ENCODE measurements around the gene CHD5.
"Not testable (repeated sequence)": the region's sequence is repeated elsewhere in the genome, so short reads cannot be mapped to it uniquely, and the experiment has no call there.

The CHD5 gene

GRCh38 chr1:6077919-6078318 lies 102.2 kb downstream of the CHD5 start:
- ATAC-seq = no peak
- no peak for TF ChIP-seq ZNF70 (CRISPR knock-in tag; IDR thresholded peaks at IDR 0.05)
- no peak for TF ChIP-seq PPARA (CRISPR knock-in tag; IDR thresholded peaks at IDR 0.05; ENCODE audit: borderline replicate concordance)
- no peak for TF ChIP-seq RARB (CRISPR knock-in tag; IDR thresholded peaks at IDR 0.05)
- no peak for TF ChIP-seq ARNTL (CRISPR knock-in tag; IDR thresholded peaks at IDR 0.05; ENCODE audit: borderline replicate concordance, low read depth)
- TF ChIP-seq POU6F1 (CRISPR knock-in tag; IDR thresholded peaks at IDR 0.05; ENCODE audit: borderline replicate concordance, low read depth) = no peak
- no peak for TF ChIP-seq ZNF8 (CRISPR knock-in tag; IDR thresholded peaks at IDR 0.05)
- no peak for TF ChIP-seq ZFP30 (CRISPR knock-in tag; IDR thresholded peaks at IDR 0.05)
- no peak for TF ChIP-seq CSDC2 (CRISPR knock-in tag; IDR thresholded peaks at IDR 0.05)
- no peak for TF ChIP-seq TSHZ2 (CRISPR knock-in tag; IDR thresholded peaks at IDR 0.05)
- TF ChIP-seq OSR1 (CRISPR knock-in tag; IDR thresholded peaks at IDR 0.05) = no peak

GRCh38 chr1:6077506-6077905 lies 102.6 kb downstream of the CHD5 start:
- ATAC-seq = no peak
- TF ChIP-seq, protein P1, sequence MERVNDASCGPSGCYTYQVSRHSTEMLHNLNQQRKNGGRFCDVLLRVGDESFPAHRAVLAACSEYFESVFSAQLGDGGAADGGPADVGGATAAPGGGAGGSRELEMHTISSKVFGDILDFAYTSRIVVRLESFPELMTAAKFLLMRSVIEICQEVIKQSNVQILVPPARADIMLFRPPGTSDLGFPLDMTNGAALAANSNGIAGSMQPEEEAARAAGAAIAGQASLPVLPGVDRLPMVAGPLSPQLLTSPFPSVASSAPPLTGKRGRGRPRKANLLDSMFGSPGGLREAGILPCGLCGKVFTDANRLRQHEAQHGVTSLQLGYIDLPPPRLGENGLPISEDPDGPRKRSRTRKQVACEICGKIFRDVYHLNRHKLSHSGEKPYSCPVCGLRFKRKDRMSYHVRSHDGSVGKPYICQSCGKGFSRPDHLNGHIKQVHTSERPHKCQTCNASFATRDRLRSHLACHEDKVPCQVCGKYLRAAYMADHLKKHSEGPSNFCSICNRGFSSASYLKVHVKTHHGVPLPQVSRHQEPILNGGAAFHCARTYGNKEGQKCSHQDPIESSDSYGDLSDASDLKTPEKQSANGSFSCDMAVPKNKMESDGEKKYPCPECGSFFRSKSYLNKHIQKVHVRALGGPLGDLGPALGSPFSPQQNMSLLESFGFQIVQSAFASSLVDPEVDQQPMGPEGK (CRISPR knock-in tag; IDR thresholded peaks at IDR 0.05; ENCODE audit: borderline replicate concordance) = no peak
- TF ChIP-seq TCF4 (CRISPR knock-in tag; IDR thresholded peaks at IDR 0.05; ENCODE audit: borderline replicate concordance) (no peak), POU6F1 (CRISPR knock-in tag; IDR thresholded peaks at IDR 0.05; ENCODE audit: borderline replicate concordance, low read depth) (no peak), ISL1 (CRISPR knock-in tag; IDR thresholded peaks at IDR 0.05) (no peak), ZNF8 (CRISPR knock-in tag; IDR thresholded peaks at IDR 0.05) (no peak), ZNF70 (CRISPR knock-in tag; IDR thresholded peaks at IDR 0.05) (no peak), OSR1 (CRISPR knock-in tag; IDR thresholded peaks at IDR 0.05) (no peak), RARB (CRISPR knock-in tag; IDR thresholded peaks at IDR 0.05) (no peak), BACH2 (CRISPR knock-in tag; IDR thresholded peaks at IDR 0.05; ENCODE audit: borderline replicate concordance) (no peak), ZFP30 (CRISPR knock-in tag; IDR thresholded peaks at IDR 0.05) (no peak), ESRRG (CRISPR knock-in tag; IDR thresholded peaks at IDR 0.05) (no peak), PPARA (CRISPR knock-in tag; IDR thresholded peaks at IDR 0.05; ENCODE audit: borderline replicate concordance) (no peak), ZFP3 (CRISPR knock-in tag; IDR thresholded peaks at IDR 0.05) (no peak), CSDC2 (CRISPR knock-in tag; IDR thresholded peaks at IDR 0.05) (no peak), ARNTL (CRISPR knock-in tag; IDR thresholded peaks at IDR 0.05; ENCODE audit: borderline replicate concordance, low read depth) (no peak), ZNF565 (CRISPR knock-in tag; conservative IDR thresholded peaks at IDR 0.05; ENCODE audit: low read depth) (no peak), CREB5 (CRISPR knock-in tag; IDR thresholded peaks at IDR 0.05; ENCODE audit: low read depth) (no peak), GLIS3 (CRISPR knock-in tag; IDR thresholded peaks at IDR 0.05) (no peak), SNAI2 (CRISPR knock-in tag; IDR thresholded peaks at IDR 0.05) (no peak)
- TF ChIP-seq, protein P2, sequence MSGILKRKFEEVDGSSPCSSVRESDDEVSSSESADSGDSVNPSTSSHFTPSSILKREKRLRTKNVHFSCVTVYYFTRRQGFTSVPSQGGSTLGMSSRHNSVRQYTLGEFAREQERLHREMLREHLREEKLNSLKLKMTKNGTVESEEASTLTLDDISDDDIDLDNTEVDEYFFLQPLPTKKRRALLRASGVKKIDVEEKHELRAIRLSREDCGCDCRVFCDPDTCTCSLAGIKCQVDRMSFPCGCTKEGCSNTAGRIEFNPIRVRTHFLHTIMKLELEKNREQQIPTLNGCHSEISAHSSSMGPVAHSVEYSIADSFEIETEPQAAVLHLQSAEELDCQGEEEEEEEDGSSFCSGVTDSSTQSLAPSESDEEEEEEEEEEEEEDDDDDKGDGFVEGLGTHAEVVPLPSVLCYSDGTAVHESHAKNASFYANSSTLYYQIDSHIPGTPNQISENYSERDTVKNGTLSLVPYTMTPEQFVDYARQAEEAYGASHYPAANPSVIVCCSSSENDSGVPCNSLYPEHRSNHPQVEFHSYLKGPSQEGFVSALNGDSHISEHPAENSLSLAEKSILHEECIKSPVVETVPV (CRISPR knock-in tag; IDR thresholded peaks at IDR 0.05) = no peak

DNA sequence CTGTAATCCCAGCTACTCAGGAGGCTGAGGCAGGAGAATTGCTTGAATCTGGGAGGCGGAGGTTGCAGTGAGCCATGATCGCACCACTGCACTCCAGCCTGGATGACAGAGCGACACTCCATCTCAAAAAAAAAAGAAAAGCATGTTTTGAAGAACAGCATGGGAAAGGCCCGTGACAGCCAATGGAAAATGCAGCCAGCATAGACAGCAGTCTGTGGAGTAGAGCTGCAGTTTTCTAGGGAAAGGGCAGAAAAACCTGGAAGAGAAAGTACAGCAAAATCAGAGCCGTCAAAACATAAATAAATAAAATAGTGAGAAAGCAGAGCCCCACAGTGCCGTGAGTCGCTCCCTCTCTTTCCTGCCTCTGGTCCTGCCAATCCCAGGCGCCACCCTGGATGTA lies 103.1 kb downstream of the CHD5 start:
- not testable (repeated sequence) for ATAC-seq

Data from SK-N-SH treated with all-trans-retinoic acid at 6 μM for 48 hours (cell line).